Glutamatergic neuron (in vitro differentiated cells): ENCODE data around the gene CFAP97. TPM values are rescaled to one million over a fixed set of nuclear protein-coding genes. Genes with fewer than 3 reads are reported as not detected.

Experiments used
- DNase-seq: peaks from one replicate; pipeline ENCODE4 v3.0.0; 2022
- H3K27ac Mint-ChIP-seq: one replicate; pipeline ENCODE4 v1.8.0; 2020; ENCODE audit warnings: mild to moderate bottlenecking, mixed read lengths, inconsistent platforms; ENCODE audit not compliant: unreplicated experiment
- H3K27me3 Mint-ChIP-seq: one replicate; pipeline ENCODE4 v1.8.0; 2020; ENCODE audit warnings: mild to moderate bottlenecking, moderate library complexity, mixed read lengths, inconsistent platforms; ENCODE audit not compliant: unreplicated experiment
- H3K36me3 Mint-ChIP-seq: one replicate; pipeline ENCODE4 v1.8.0; 2020; ENCODE audit warnings: mild to moderate bottlenecking, mixed read lengths, inconsistent platforms; ENCODE audit not compliant: unreplicated experiment
- H3K4me1 Mint-ChIP-seq: one replicate; pipeline ENCODE4 v1.8.0; 2020; ENCODE audit warnings: mild to moderate bottlenecking, low read depth, mixed read lengths, inconsistent platforms; ENCODE audit not compliant: unreplicated experiment
- H3K4me3 Mint-ChIP-seq: one replicate; pipeline ENCODE4 v1.8.0; 2020; ENCODE audit warnings: mild to moderate bottlenecking, mixed read lengths, inconsistent platforms; ENCODE audit not compliant: unreplicated experiment
- H3K9me3 Mint-ChIP-seq: one replicate; pipeline ENCODE4 v1.8.0; 2020; ENCODE audit warnings: mild to moderate bottlenecking, moderate library complexity, mixed read lengths, inconsistent platforms; ENCODE audit not compliant: unreplicated experiment
- long read RNA-seq: library from polyadenylated mRNA; unstranded; transcript quantifications from one replicate; pipeline ENCODE4 v2.0.0, GENCODE V29; 2020; ENCODE audit not compliant: unreplicated experiment
- total RNA-seq: library from RNA; stranded (reverse); fragmentation: NEBNext Ultra II Directional; extraction: Animal tissue kit (Norgen Biotek cat#: 25700); gene quantifications from one replicate; pipeline ENCODE4 v1.2.1, GENCODE V29; 2021; ENCODE audit not compliant: unreplicated experiment
- TF ChIP-seq, protein P1 (sequence below): fragments of 200-600 bp; sonication (generic); IDR thresholded peaks from one replicate; pipeline ENCODE4 v1.5.0; 2021; ENCODE audit not compliant: partially characterized antibody, unreplicated experiment

The CFAP97 gene
- total RNA-seq = 28.4 TPM
- long read RNA-seq, full-length matches to known transcripts = 1 of 5 reads
- long read RNA-seq, partial matches to known transcripts = 4 of 5 reads
- long read RNA-seq, other reads (novel, unspliced or antisense) = 0 of 5 reads

DNA sequence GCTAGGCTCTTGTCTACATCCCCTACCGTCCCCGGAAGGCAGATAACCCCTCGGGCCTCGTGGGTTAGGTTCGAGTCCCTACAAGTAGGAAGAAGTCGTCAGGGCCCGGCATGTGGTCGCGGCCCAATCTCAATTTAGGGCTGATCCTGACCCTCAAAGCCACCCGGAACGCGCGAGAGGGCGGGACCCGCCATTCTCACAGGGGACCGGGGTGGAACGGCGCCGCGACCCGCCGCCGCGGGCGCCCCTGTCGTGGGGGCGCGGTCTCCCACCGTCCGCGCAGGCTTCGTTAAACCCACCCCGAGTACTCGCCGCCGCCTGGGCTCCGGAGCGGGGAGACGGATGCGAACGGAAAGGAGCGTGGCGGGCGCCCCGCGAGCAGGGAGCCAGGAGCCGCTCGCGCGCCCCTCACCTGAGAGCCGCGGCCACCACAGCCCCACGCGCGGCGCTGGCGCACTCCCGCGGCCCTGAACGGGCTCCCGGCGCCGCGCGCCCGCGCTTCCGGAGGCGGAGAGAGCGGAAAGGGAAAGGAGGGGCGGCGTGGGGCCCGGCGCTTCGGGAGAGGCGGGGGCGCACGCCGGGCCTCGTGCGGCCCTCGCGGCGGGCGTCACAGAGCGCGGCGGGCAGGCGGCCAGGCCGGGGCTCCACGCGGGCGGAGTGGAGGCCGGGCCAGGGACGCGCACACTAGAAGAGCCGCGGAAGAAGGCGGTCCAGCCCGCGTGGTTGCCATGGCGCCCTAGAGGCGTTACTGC is at the start of gene CFAP97:
Gene CFAP97, minus strand, starts transcription at position 515 of the 752 bp plus-strand sequence. CDS start 12,804 bp downstream, outside the sequence.
- peak; percentile 76 for DNase-seq
- Mint-ChIP-seq H3K36me3 (no peaks in the 10 kb centered on the region), H3K4me1 (peaks cover 9% of the 10 kb centered on the region), H3K27me3 (peaks cover 7% of the 10 kb centered on the region), H3K27ac (peak within 1 kb of the TSS; percentile 81), H3K9me3 (peaks cover 6% of the 10 kb centered on the region), H3K4me3 (peak within 1 kb of the TSS; percentile 94)
- TF ChIP-seq, protein P1, sequence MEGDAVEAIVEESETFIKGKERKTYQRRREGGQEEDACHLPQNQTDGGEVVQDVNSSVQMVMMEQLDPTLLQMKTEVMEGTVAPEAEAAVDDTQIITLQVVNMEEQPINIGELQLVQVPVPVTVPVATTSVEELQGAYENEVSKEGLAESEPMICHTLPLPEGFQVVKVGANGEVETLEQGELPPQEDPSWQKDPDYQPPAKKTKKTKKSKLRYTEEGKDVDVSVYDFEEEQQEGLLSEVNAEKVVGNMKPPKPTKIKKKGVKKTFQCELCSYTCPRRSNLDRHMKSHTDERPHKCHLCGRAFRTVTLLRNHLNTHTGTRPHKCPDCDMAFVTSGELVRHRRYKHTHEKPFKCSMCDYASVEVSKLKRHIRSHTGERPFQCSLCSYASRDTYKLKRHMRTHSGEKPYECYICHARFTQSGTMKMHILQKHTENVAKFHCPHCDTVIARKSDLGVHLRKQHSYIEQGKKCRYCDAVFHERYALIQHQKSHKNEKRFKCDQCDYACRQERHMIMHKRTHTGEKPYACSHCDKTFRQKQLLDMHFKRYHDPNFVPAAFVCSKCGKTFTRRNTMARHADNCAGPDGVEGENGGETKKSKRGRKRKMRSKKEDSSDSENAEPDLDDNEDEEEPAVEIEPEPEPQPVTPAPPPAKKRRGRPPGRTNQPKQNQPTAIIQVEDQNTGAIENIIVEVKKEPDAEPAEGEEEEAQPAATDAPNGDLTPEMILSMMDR = no peak

DNA sequence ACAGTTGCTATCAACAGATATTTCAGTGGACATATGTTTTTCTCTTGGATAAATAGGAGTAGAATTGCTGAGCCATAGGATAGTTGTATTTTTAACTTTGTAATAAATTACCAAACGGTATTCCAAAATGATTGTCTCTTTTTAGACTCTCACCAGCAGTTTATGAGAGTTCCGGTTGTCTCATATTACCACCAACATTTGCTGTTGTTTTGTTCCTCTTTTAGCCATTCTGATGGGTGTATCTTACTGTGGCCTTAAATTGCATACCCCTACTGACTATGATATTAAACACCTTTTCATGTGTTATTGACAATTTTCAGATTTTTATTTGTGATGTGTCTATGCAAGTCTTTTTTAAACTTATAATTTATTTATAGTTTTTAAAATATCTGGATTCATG is 45.3 kb upstream of the CFAP97 start:
- TF ChIP-seq, protein P1 = no peak
- peaks cover 12% of the 10 kb centered on the region for H3K4me1 Mint-ChIP-seq
- no peaks in the 10 kb centered on the region for H3K36me3 Mint-ChIP-seq
- DNase-seq = no peak
- no peak overlapping the region for H3K27ac Mint-ChIP-seq
- peaks cover 1% of the 10 kb centered on the region for H3K9me3 Mint-ChIP-seq
- no peaks in the 10 kb centered on the region for H3K27me3 Mint-ChIP-seq
- H3K4me3 Mint-ChIP-seq = no peak overlapping the region

DNA sequence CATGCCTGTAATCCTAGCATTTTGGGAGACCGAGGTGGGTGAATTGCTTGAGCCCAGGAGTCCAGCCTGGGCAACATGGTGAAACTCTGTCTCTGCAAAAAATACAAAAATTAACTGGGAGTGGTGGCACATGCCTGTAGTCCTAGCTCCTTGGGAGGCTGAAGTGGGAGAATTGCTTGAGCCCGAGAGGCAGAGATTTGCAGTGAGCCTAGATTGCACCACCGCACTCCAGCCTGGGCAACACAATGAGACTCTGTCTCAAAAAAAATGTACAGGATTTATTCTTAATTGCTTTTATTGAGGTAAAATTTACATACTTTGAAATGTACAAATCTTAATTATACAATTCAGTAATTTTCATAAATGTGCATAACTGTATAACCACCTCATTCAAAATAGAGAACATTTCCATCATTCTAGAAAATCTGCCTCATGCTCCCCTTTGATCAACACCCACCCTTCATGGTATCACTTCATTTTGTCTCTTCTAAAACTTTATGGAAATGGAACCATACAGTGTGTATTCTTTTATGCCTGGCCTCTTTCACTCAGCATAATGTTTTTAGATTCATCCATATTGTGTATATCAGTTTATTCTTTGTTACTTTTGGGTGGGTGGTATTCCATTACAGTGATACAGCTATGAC is 44.7 kb upstream of the CFAP97 start:
- no peak overlapping the region for H3K4me3 Mint-ChIP-seq
- DNase-seq = no peak
- no peaks in the 10 kb centered on the region for H3K36me3 Mint-ChIP-seq
- TF ChIP-seq, protein P1 = no peak
- peaks cover 12% of the 10 kb centered on the region for H3K4me1 Mint-ChIP-seq
- peaks cover 1% of the 10 kb centered on the region for H3K9me3 Mint-ChIP-seq
- H3K27me3 Mint-ChIP-seq = no peaks in the 10 kb centered on the region
- no peak overlapping the region for H3K27ac Mint-ChIP-seq

DNA sequence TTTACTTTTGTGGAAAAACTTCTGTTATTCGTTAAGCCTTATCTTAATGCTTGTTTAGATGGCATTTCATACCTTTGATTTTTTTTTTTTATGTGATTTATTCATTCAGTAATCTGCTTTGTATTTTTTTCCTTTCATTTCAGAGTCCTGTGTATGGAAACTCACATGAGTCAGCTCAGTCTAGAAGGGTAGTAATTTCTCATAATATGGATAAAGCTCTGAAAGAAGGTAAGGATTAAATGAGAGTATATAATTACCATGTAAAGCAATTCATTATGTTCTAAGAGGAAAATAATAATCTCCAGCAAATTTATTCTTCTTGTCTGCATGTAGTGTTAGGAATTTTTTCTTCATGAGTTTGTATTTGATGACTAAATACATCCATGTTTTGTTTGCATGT is 43.4 kb upstream of the CFAP97 start:
- H3K27me3 Mint-ChIP-seq = no peaks in the 10 kb centered on the region
- no peaks in the 10 kb centered on the region for H3K36me3 Mint-ChIP-seq
- no peak overlapping the region for H3K4me3 Mint-ChIP-seq
- TF ChIP-seq, protein P1 = no peak
- H3K27ac Mint-ChIP-seq = no peak overlapping the region
- peaks cover 12% of the 10 kb centered on the region for H3K4me1 Mint-ChIP-seq
- DNase-seq = no peak
- H3K9me3 Mint-ChIP-seq = peaks cover 1% of the 10 kb centered on the region

DNA sequence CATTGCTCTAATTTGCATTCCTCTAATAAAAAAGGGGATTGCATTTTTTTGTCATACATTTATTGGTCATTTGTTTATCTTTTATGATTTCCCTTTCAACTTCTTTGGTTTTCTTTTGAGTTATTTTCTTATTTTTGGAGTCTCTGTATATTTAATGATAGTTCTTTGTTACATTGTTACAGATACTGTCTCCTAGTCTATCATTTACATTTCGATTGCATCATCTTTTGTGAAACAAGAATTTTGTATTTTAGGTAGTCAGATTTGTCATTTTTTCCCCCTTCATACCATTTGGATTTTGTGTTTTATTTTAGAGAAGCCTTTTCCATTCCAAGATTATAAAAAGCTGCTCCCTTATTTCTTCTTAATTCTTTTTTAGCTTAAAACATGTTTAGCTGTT is 42.7 kb upstream of the CFAP97 start:
- Mint-ChIP-seq H3K36me3 (peaks cover 6% of the 10 kb centered on the region), H3K9me3 (peaks cover 1% of the 10 kb centered on the region), H3K4me1 (peaks cover 10% of the 10 kb centered on the region), H3K27me3 (no peaks in the 10 kb centered on the region), H3K27ac (no peak overlapping the region), H3K4me3 (no peak overlapping the region)
- TF ChIP-seq, protein P1 = no peak
- DNase-seq = no peak
